Tibial nerve (tissue), 3 donors: Measurements from ENCODE around the gene OSBPL9.

Experiments
- CTCF ChIP-seq, 5 experiments: fragments of 200-600 bp in 3 of 5; fragments of 450-650 bp in 2 of 5; sonication (generic) in 3 of 5; IDR thresholded peaks; one replicate each; pipeline ENCODE4 v1.5.1; 2016 to 2019; ENCODE audit warnings: antibody characterized with exemption in 5 of 5, mild to moderate bottlenecking in 3 of 5, moderate library complexity in 2 of 5
- POLR2A ChIP-seq, 2 donors: fragments of 450-650 bp; IDR thresholded peaks; one replicate each; pipeline ENCODE4 v1.6.1; 2017; ENCODE audit warnings: antibody characterized with exemption in 2 of 2, mild to moderate bottlenecking in 2 of 2, moderate library complexity in 2 of 2

GRCh38 chr1:51629918-51630317 is 13.0 kb downstream of the OSBPL9 start:
- no peak for TF ChIP-seq CTCF (IDR thresholded peaks at IDR 0.05)
- no peak for TF ChIP-seq POLR2A (IDR thresholded peaks at IDR 0.05)
